ENCODE measurements around the gene WDFY1.

WDFY1 gene

DNA sequence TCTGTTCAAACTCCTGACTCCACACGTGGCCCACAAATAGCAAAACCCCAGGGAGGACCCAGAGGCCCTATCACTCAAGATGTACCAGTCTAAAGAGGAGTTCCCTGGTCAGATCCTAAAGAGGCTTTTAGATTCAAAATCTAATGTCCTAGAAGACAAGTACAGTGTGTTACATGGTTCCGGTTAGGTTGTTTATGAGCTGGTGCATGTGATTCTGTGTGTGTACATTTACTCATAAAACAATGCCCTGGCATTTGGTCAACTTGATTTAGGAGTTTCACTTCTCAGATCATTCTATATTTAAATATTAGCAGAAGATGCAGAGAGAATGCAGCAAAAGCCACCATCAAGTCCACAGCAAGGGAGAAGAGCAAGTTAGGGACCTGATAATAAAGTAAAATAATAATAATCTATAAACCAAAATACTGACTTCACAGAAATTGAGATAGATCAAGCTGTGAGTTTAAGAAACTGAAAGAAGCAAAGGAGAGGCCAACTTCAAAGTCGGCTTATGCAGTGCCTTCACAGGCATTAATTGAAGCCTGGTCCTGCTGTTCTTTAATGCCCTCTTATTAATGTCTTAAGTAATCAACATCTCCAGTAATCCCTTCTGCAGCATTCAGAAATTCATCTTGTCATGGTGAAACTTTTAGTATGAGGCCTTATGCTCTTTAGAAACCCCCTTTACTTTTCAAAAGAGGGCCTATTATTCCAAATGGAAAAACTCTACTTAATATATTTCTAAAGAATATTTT, 103.5 kb downstream of the WDFY1 start:
- Histone ChIP-seq H3K4me3 (ENCODE audit: low read length) (no peak overlapping the region), H3K9me3 (replicated peaks; ENCODE audit: low read length) (no peaks in the 10 kb centered on the region)

GRCh38 chr2:223837287-223838061, 107.7 kb downstream of the WDFY1 start, which contains the start of gene AP1S3:
TSS of gene AP1S3 (minus strand) at chr2:223837582. CDS start at chr2:223837450, 132 bp downstream.
- H3K4me3 ChIP-seq (ENCODE audit: low read length) = peak within 1 kb of the TSS; percentile 85
- no peaks in the 10 kb centered on the region for H3K36me3 ChIP-seq (ENCODE audit: insufficient read depth, low read length)
- peak within 1 kb of the TSS; percentile 95 for H3K4me2 ChIP-seq (ENCODE audit: low read length)
- peaks cover 11% of the 10 kb centered on the region for H3K4me1 ChIP-seq (ENCODE audit: control insufficient read depth, insufficient read depth, low read length)
- no peaks in the 10 kb centered on the region for H3K27me3 ChIP-seq (ENCODE audit: control insufficient read depth, insufficient read depth, low read length)
- H3K9ac ChIP-seq (ENCODE audit: low read depth, low read length) = peak within 1 kb of the TSS; percentile 67
- H3K9me3 ChIP-seq (replicated peaks; ENCODE audit: low read length) = no peaks in the 10 kb centered on the region

More for the DNA sequence above, 103.5 kb downstream of the WDFY1 start:
- Histone ChIP-seq H3K9ac (ENCODE audit: low read depth, low read length) (no peak overlapping the region), H3K36me3 (ENCODE audit: insufficient read depth, low read length) (no peaks in the 10 kb centered on the region), H3K4me2 (ENCODE audit: low read length) (no peak overlapping the region), H3K4me1 (ENCODE audit: control insufficient read depth, insufficient read depth, low read length) (peaks cover 7% of the 10 kb centered on the region), H3K27me3 (ENCODE audit: control insufficient read depth, insufficient read depth, low read length) (no peaks in the 10 kb centered on the region)

- peak overlapping the region; percentile 85 for H3K4me3 ChIP-seq (ENCODE audit: low read length)
- peak overlapping the region; percentile 95 for H3K4me2 ChIP-seq (ENCODE audit: low read length)
- no peak overlapping the region for H3K9ac ChIP-seq (ENCODE audit: low read depth, low read length)
These were observed 109.2 kb downstream of the WDFY1 start for GRCh38 chr2:223835701-223836532.

GRCh38 chr2:223834431-223834830, 110.7 kb downstream of the WDFY1 start:
- Histone ChIP-seq H3K4me2 (ENCODE audit: low read length) (no peak overlapping the region), H3K9ac (ENCODE audit: low read depth, low read length) (no peak overlapping the region), H3K4me3 (ENCODE audit: low read length) (no peak overlapping the region), H3K36me3 (ENCODE audit: insufficient read depth, low read length) (no peaks in the 10 kb centered on the region), H3K9me3 (replicated peaks; ENCODE audit: low read length) (no peaks in the 10 kb centered on the region), H3K27me3 (ENCODE audit: control insufficient read depth, insufficient read depth, low read length) (no peaks in the 10 kb centered on the region), H3K4me1 (ENCODE audit: control insufficient read depth, insufficient read depth, low read length) (peaks cover 11% of the 10 kb centered on the region)

More at GRCh38 chr2:223835701-223836532, 109.2 kb downstream of the WDFY1 start:
- no peaks in the 10 kb centered on the region for H3K36me3 ChIP-seq (ENCODE audit: insufficient read depth, low read length)
- H3K9me3 ChIP-seq (replicated peaks; ENCODE audit: low read length) = no peaks in the 10 kb centered on the region
- peaks cover 11% of the 10 kb centered on the region for H3K4me1 ChIP-seq (ENCODE audit: control insufficient read depth, insufficient read depth, low read length)
- no peaks in the 10 kb centered on the region for H3K27me3 ChIP-seq (ENCODE audit: control insufficient read depth, insufficient read depth, low read length)

DNA sequence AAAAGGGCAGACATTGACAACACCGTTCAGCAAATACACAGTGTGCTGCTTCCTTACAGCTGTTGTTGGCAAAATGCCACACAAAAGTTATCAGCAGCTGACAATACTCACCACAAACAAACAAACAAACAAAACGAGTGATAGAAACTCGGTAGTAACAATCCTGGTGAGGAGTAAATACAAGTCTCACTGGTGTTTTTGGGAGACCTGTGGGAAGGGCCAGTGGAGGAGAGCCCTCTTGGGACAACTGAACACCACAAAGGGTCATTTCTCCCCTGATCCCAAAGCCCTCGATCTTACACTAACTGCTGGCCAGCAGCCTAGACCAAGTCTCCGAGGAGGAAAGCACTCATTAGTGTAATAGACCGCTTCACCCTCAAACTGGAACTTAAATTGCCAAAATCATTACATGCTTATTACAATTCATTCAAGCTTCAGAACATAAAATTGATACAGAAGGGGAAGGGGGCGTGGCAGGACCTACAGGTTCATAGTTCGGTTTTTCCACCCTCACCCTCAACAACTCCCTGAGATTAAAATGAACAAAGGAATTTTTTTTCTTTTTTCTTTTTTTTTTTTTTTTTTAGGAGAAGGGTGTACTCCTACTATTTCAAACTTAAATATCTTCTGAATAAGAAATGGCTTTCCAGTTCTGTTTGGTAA, 112.8 kb downstream of the WDFY1 start:
- no peaks in the 10 kb centered on the region for H3K36me3 ChIP-seq (ENCODE audit: insufficient read depth, low read length)
- peak overlapping the region; percentile 56 for H3K4me2 ChIP-seq (ENCODE audit: low read length)
- no peaks in the 10 kb centered on the region for H3K9me3 ChIP-seq (replicated peaks; ENCODE audit: low read length)
- no peak overlapping the region for H3K9ac ChIP-seq (ENCODE audit: low read depth, low read length)
- no peaks in the 10 kb centered on the region for H3K27me3 ChIP-seq (ENCODE audit: control insufficient read depth, insufficient read depth, low read length)
- H3K4me1 ChIP-seq (ENCODE audit: control insufficient read depth, insufficient read depth, low read length) = peaks cover 11% of the 10 kb centered on the region
- H3K4me3 ChIP-seq (ENCODE audit: low read length) = no peak overlapping the region

- Histone ChIP-seq H3K27me3 (ENCODE audit: control insufficient read depth, insufficient read depth, low read length) (no peaks in the 10 kb centered on the region), H3K4me3 (ENCODE audit: low read length) (no peak overlapping the region), H3K36me3 (ENCODE audit: insufficient read depth, low read length) (no peaks in the 10 kb centered on the region), H3K9me3 (replicated peaks; ENCODE audit: low read length) (no peaks in the 10 kb centered on the region), H3K9ac (ENCODE audit: low read depth, low read length) (no peak overlapping the region), H3K4me1 (ENCODE audit: control insufficient read depth, insufficient read depth, low read length) (no peaks in the 10 kb centered on the region), H3K4me2 (ENCODE audit: low read length) (no peak overlapping the region)
These were observed 116.0 kb downstream of the WDFY1 start for GRCh38 chr2:223829128-223829527.

DNA sequence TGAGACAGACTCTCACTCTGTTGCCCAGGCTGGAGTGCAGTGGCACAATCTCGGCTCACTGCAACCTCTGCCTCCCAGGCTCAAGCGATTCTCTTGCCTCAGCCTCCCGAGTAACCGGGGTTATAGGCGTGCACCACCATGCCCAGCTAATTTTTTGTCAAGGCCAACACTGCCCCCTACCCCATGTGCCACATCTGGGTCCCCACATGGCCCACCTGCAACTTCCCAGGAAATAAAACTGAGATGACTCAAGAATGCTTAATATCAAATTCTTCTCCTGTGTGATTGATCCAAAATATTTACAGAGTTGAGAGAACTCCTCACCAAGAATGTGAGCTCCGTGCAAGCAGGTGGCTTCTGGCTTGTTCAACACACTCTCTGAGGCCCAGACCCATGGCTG, 116.8 kb downstream of the WDFY1 start:
- Histone ChIP-seq H3K9ac (ENCODE audit: low read depth, low read length) (no peak overlapping the region), H3K4me2 (ENCODE audit: low read length) (no peak overlapping the region), H3K4me1 (ENCODE audit: control insufficient read depth, insufficient read depth, low read length) (no peaks in the 10 kb centered on the region), H3K36me3 (ENCODE audit: insufficient read depth, low read length) (no peaks in the 10 kb centered on the region), H3K9me3 (replicated peaks; ENCODE audit: low read length) (no peaks in the 10 kb centered on the region), H3K27me3 (ENCODE audit: control insufficient read depth, insufficient read depth, low read length) (no peaks in the 10 kb centered on the region), H3K4me3 (ENCODE audit: low read length) (no peak overlapping the region)

DNA sequence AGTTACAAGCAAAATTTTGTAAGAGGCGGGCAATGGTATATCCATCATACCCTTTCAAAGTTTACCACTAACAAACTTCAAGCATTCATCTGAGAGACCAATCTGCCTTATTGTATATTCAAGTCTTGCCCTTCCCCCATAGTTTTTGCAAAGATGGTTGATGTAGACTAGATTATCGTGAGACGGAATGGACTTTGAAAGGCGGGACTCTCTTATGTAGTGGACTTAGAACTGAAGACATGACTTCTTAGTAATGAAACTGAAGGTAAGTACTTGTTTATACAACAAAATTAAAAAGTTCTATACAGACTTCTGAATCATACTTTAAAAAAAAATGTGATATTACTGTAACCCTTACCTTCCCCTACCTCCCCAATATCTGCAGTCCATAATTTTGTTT, 118.1 kb downstream of the WDFY1 start:
- Histone ChIP-seq H3K36me3 (ENCODE audit: insufficient read depth, low read length) (no peaks in the 10 kb centered on the region), H3K9me3 (replicated peaks; ENCODE audit: low read length) (no peaks in the 10 kb centered on the region), H3K4me3 (ENCODE audit: low read length) (no peak overlapping the region), H3K4me2 (ENCODE audit: low read length) (no peak overlapping the region), H3K27me3 (ENCODE audit: control insufficient read depth, insufficient read depth, low read length) (no peaks in the 10 kb centered on the region), H3K4me1 (ENCODE audit: control insufficient read depth, insufficient read depth, low read length) (no peaks in the 10 kb centered on the region), H3K9ac (ENCODE audit: low read depth, low read length) (no peak overlapping the region)
